ENCODE measurements around the gene FLYWCH1. TPM values are rescaled to one million over a fixed set of nuclear protein-coding genes. Genes with fewer than 3 reads are reported as not detected.
A peak's percentile ranks its signal among the peaks of the same experiment; 100 is the strongest.

Gene FLYWCH1
- total and polyA plus RNA-seq, 2 donors (not counting 1 experiment from before 2014, with no cell fraction given) = 78.3 to 120 TPM

- no peak overlapping the region for H3K27ac Mint-ChIP-seq
- peaks cover 19% of the 10 kb centered on the region for H3K4me1 Mint-ChIP-seq
- Histone ChIP-seq H2AFZ (ENCODE audit: insufficient read depth, low read depth, low read length, poor library complexity, severe bottlenecking) (peak overlapping the region; percentile 67), H3K27ac (ENCODE audit: low read length in 2 of 2) (no peak overlapping the region), H3K36me3 (replicated peaks in 1 of 2; ENCODE audit: control extremely low read depth in 1 of 2, control insufficient read depth in 1 of 2, extremely low read depth in 1 of 2, insufficient read depth in 2 of 2, low read length in 1 of 2) (no peaks in the 10 kb centered on the region), H3K4me3 (ENCODE audit: control extremely low read depth in 1 of 5, extremely low read depth in 1 of 5, insufficient read depth in 1 of 5, low read depth in 2 of 5, low read length in 4 of 5) (peak overlapping the region; percentile 11 to 64 (median 58)), H3K9me3 (ENCODE audit: control extremely low read depth in 1 of 3, control insufficient read depth in 2 of 3, insufficient read depth in 1 of 3, low read length in 2 of 3) (peaks cover 0 to 19% (median 0%) of the 10 kb centered on the region in 3 donors), H3K4me2 (replicated peaks; ENCODE audit: low read depth, low read length, poor library complexity, severe bottlenecking) (peak overlapping the region; percentile 99), H3K27me3 (replicated peaks in 1 of 4; ENCODE audit: control extremely low read depth in 1 of 4, control insufficient read depth in 3 of 4, insufficient read depth in 4 of 4, low read length in 3 of 4) (peaks cover 0 to 42% (median 11%) of the 10 kb centered on the region in 4 experiments), H4K20me1 (ENCODE audit: control insufficient read depth, insufficient read depth, low read length, poor library complexity, severe bottlenecking) (peaks cover 24% of the 10 kb centered on the region), H3K79me2 (ENCODE audit: control insufficient read depth, insufficient read depth, low read length) (no peaks in the 10 kb centered on the region), H3K9ac (ENCODE audit: low read length) (peak overlapping the region; percentile 73), H3K4me1 (ENCODE audit: control insufficient read depth in 2 of 2, insufficient read depth in 2 of 2, low read length in 2 of 2) (peaks cover 44 to 47% of the 10 kb centered on the region in 2 donors)
- H3K27me3 Mint-ChIP-seq = peaks cover 16% of the 10 kb centered on the region
- WGBS (ENCODE audit: insufficient coverage) = under 1% methylated on average over 81 of the region's 83 CpGs
- ATAC-seq (ENCODE audit: low read depth) (peak; percentile 41), DNase-seq (peak; percentile 74)
- POLR2A ChIA-PET = interaction anchor here (0.6 to 1.3 kb wide), 2 partner anchors 11 to 59 kb away, joined by 6 to 7 read pairs; partner anchors contain the start of gene PKMYT1
- H3K4me3 Mint-ChIP-seq = peak overlapping the region; percentile 67
- CTCF ChIA-PET = interaction anchor here (0.9 to 1.7 kb wide), 4 partner anchors 10 to 43 kb away, joined by 3 to 4 read pairs (median 3); no protein-coding TSS in a partner anchor
- TF ChIP-seq CTCF (IDR thresholded peaks at IDR 0.05) = peak; percentile 68
- TF ChIP-seq EZH2 (IDR thresholded peaks at IDR 0.05; ENCODE audit: borderline replicate concordance, insufficient read depth, low read depth, low read length, poor library complexity, severe bottlenecking) = no peak
- H3K9me3 Mint-ChIP-seq (ENCODE audit: insufficient read depth) = no peaks in the 10 kb centered on the region
- intact Hi-C loops (cut with micrococcal nuclease) = loop anchor here (1.0 to 5.0 kb wide), 3 partner anchors 10 to 59 kb away; partner anchors contain the start of genes FLYWCH1, HCFC1R1, PKMYT1 and THOC6
Observed at GRCh38 chr16:2969545-2970521, 58.1 kb downstream of the FLYWCH1 start.

Data from B cell (primary cell).